ENCODE results near the gene PTGER4.
A peak's percentile ranks its signal among the peaks of the same experiment; 100 is the strongest.

Gene PTGER4

GRCh38 chr5:40669606-40670390 is 9.9 kb upstream of the PTGER4 start:
- no peaks in the 10 kb centered on the region for H3K36me3 ChIP-seq (ENCODE audit: control insufficient read depth in 1 of 2, insufficient read depth in 2 of 2, low read length in 2 of 2)
- H3K27me3 ChIP-seq (ENCODE audit: insufficient read depth, low read length), result no peaks in the 10 kb centered on the region
- no peaks in the 10 kb centered on the region for H3K9me3 ChIP-seq (ENCODE audit: insufficient read depth, low read depth, low read length)
- WGBS (ENCODE audit: extremely low coverage, insufficient coverage, insufficient read length), result no CpG with 5 or more reads among the region's 6 CpGs
- H3K79me1 ChIP-seq (ENCODE audit: low read length), result no peaks in the 10 kb centered on the region
- no peak overlapping the region for H3K4me2 ChIP-seq (ENCODE audit: low read length)
- no peak overlapping the region for H3K23ac ChIP-seq (ENCODE audit: low read length)
- H3K18ac ChIP-seq (ENCODE audit: low read length), result no peak overlapping the region
- H2BK120ac ChIP-seq (ENCODE audit: insufficient read depth, low read length, poor library complexity), result no peak overlapping the region
- H4K8ac ChIP-seq (ENCODE audit: low read depth, low read length), result no peak overlapping the region
- no peak overlapping the region for H2BK5ac ChIP-seq (ENCODE audit: low read depth, low read length, poor library complexity)
- no peak overlapping the region for H4K91ac ChIP-seq (ENCODE audit: low read depth, low read length)
- no peak overlapping the region for H2AK5ac ChIP-seq (ENCODE audit: low read length)
- no peak overlapping the region for H3K9ac ChIP-seq (ENCODE audit: low read length)
- no peaks in the 10 kb centered on the region for H3K79me2 ChIP-seq (ENCODE audit: control insufficient read depth, insufficient read depth, low read length, poor library complexity)
- no peak overlapping the region for H2BK12ac ChIP-seq (ENCODE audit: low read length)
- H3K4ac ChIP-seq (ENCODE audit: low read depth, low read length), result no peak overlapping the region
- H3K4me3 ChIP-seq (ENCODE audit: low read depth, low read length), result no peak overlapping the region
- H3K4me1 ChIP-seq (ENCODE audit: control insufficient read depth in 1 of 2, insufficient read depth in 2 of 2, low read length in 2 of 2), result no peaks in the 10 kb centered on the region
- no peak overlapping the region for H4K12ac ChIP-seq (ENCODE audit: low read depth, low read length)
- no peak overlapping the region for H3K14ac ChIP-seq (ENCODE audit: low read length)
- DNase-seq, result no peak
- H3K27ac ChIP-seq (ENCODE audit: low read depth, low read length), result no peak overlapping the region
- H2AFZ ChIP-seq (ENCODE audit: insufficient read depth, low read length, poor library complexity), result no peak overlapping the region

GRCh38 chr5:40672425-40672824 is 7.3 kb upstream of the PTGER4 start:
- Histone ChIP-seq H3K27ac (ENCODE audit: low read depth, low read length) (no peak overlapping the region), H4K12ac (ENCODE audit: low read depth, low read length) (no peak overlapping the region), H4K91ac (ENCODE audit: low read depth, low read length) (no peak overlapping the region), H3K4me1 (ENCODE audit: control insufficient read depth in 1 of 2, insufficient read depth in 2 of 2, low read length in 2 of 2) (no peaks in the 10 kb centered on the region), H3K79me1 (ENCODE audit: low read length) (no peaks in the 10 kb centered on the region), H3K4me2 (ENCODE audit: low read length) (no peak overlapping the region), H4K8ac (ENCODE audit: low read depth, low read length) (no peak overlapping the region), H2AFZ (ENCODE audit: insufficient read depth, low read length, poor library complexity) (no peak overlapping the region), H2BK5ac (ENCODE audit: low read depth, low read length, poor library complexity) (no peak overlapping the region), H3K9me3 (ENCODE audit: insufficient read depth, low read depth, low read length) (no peaks in the 10 kb centered on the region), H3K18ac (ENCODE audit: low read length) (no peak overlapping the region), H3K79me2 (ENCODE audit: control insufficient read depth, insufficient read depth, low read length, poor library complexity) (no peaks in the 10 kb centered on the region), H3K14ac (ENCODE audit: low read length) (no peak overlapping the region), H3K23ac (ENCODE audit: low read length) (no peak overlapping the region), H3K4ac (ENCODE audit: low read depth, low read length) (no peak overlapping the region), H3K27me3 (ENCODE audit: insufficient read depth, low read length) (no peaks in the 10 kb centered on the region), H2BK12ac (ENCODE audit: low read length) (no peak overlapping the region), H3K4me3 (ENCODE audit: low read depth, low read length) (no peak overlapping the region), H2BK120ac (ENCODE audit: insufficient read depth, low read length, poor library complexity) (no peak overlapping the region), H2AK5ac (ENCODE audit: low read length) (no peak overlapping the region), H3K9ac (ENCODE audit: low read length) (no peak overlapping the region), H3K36me3 (ENCODE audit: control insufficient read depth in 1 of 2, insufficient read depth in 2 of 2, low read length in 2 of 2) (no peaks in the 10 kb centered on the region)
- DNase-seq, result no peak
- no CpG with 5 or more reads among the region's 4 CpGs for WGBS (ENCODE audit: extremely low coverage, insufficient coverage, insufficient read length)

DNA sequence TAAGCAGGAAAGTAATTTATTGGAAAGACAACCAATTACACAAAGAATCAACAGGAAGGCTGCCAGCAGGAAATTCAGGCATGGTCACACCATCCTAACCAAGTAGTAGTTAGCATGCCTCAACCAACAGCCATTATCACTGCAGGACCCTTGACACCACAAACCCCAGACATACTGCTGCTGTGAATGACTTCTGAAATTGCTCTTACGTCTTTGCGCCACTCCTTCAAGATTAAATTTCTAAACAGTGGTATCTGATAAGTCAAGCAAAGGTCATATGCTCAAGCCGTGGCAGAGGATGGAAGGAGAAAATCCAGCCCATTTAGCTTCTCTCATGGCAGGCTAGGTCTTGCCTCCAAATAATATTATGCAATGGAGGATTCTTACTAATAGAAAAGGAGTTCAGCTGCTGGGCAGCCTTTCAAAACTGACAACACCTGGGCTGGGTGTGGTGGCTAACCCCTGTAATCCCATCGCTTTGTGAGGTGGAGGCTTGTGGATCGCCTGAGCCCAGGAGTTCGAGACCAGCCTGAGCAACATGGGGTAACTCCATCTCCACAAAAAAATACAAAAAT is 5.0 kb upstream of the PTGER4 start:
- Histone ChIP-seq H3K4me1 (ENCODE audit: control insufficient read depth in 1 of 2, insufficient read depth in 2 of 2, low read length in 2 of 2) (peaks cover 0 to 2% of the 10 kb centered on the region in 2 experiments), H3K23ac (ENCODE audit: low read length) (no peak overlapping the region), H3K9ac (ENCODE audit: low read length) (no peak overlapping the region), H3K4me3 (ENCODE audit: low read depth, low read length) (no peak overlapping the region), H3K79me2 (ENCODE audit: control insufficient read depth, insufficient read depth, low read length, poor library complexity) (no peaks in the 10 kb centered on the region), H3K14ac (ENCODE audit: low read length) (no peak overlapping the region), H2BK12ac (ENCODE audit: low read length) (no peak overlapping the region), H3K18ac (ENCODE audit: low read length) (no peak overlapping the region), H2AK5ac (ENCODE audit: low read length) (no peak overlapping the region), H4K91ac (ENCODE audit: low read depth, low read length) (no peak overlapping the region), H3K4me2 (ENCODE audit: low read length) (no peak overlapping the region), H2AFZ (ENCODE audit: insufficient read depth, low read length, poor library complexity) (no peak overlapping the region), H4K8ac (ENCODE audit: low read depth, low read length) (no peak overlapping the region), H3K79me1 (ENCODE audit: low read length) (peaks cover 2% of the 10 kb centered on the region), H3K9me3 (ENCODE audit: insufficient read depth, low read depth, low read length) (no peaks in the 10 kb centered on the region), H2BK5ac (ENCODE audit: low read depth, low read length, poor library complexity) (no peak overlapping the region), H2BK120ac (ENCODE audit: insufficient read depth, low read length, poor library complexity) (no peak overlapping the region), H3K27me3 (ENCODE audit: insufficient read depth, low read length) (no peaks in the 10 kb centered on the region), H4K12ac (ENCODE audit: low read depth, low read length) (no peak overlapping the region), H3K4ac (ENCODE audit: low read depth, low read length) (no peak overlapping the region), H3K27ac (ENCODE audit: low read depth, low read length) (no peak overlapping the region), H3K36me3 (ENCODE audit: control insufficient read depth in 1 of 2, insufficient read depth in 2 of 2, low read length in 2 of 2) (no peaks in the 10 kb centered on the region)
- DNase-seq, result no peak
- no CpG with 5 or more reads among the region's 6 CpGs for WGBS (ENCODE audit: extremely low coverage, insufficient coverage, insufficient read length)

DNA sequence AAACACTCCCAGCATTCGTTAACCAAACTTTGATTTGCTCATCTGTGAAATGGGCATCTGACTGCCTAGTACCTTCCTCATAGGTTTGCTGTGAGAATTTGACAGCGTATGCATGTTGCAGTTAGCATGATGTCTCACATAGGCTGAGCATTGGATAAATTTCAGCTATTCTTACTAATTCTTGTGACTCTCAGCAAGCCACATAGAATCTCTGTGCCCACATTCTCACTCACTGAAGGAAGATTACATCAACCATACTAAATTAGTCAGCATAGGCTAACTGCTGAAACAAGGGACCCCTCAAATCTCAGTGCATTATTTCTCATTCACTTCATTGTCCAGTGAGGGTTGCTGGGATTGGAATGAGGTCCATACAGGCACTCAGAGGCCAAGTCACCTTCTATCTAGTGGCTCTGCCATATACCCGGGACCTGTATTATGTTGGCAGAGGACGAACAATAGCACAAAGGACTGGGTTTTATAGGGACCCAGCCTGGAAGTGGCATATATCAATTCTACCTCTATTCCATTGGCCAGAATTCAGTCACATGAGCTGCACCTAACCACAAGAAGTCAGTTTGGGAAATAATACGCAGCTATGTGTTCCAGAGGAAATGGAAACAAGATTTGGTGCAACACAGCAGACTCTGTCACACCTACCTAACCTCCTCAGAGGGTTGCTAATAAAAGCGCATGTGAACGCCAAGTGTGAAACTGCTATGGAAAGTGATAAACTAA is 4.2 kb upstream of the PTGER4 start:
- Histone ChIP-seq H3K79me1 (ENCODE audit: low read length) (peaks cover 2% of the 10 kb centered on the region), H3K36me3 (ENCODE audit: control insufficient read depth in 1 of 2, insufficient read depth in 2 of 2, low read length in 2 of 2) (no peaks in the 10 kb centered on the region), H2BK5ac (ENCODE audit: low read depth, low read length, poor library complexity) (no peak overlapping the region), H4K12ac (ENCODE audit: low read depth, low read length) (no peak overlapping the region), H3K4me2 (ENCODE audit: low read length) (no peak overlapping the region), H3K9ac (ENCODE audit: low read length) (no peak overlapping the region), H4K91ac (ENCODE audit: low read depth, low read length) (no peak overlapping the region), H3K79me2 (ENCODE audit: control insufficient read depth, insufficient read depth, low read length, poor library complexity) (no peaks in the 10 kb centered on the region), H3K9me3 (ENCODE audit: insufficient read depth, low read depth, low read length) (no peaks in the 10 kb centered on the region), H2BK120ac (ENCODE audit: insufficient read depth, low read length, poor library complexity) (no peak overlapping the region), H4K8ac (ENCODE audit: low read depth, low read length) (no peak overlapping the region), H3K27me3 (ENCODE audit: insufficient read depth, low read length) (peaks cover 4% of the 10 kb centered on the region), H3K27ac (ENCODE audit: low read depth, low read length) (no peak overlapping the region), H3K4me1 (ENCODE audit: control insufficient read depth in 1 of 2, insufficient read depth in 2 of 2, low read length in 2 of 2) (peaks cover 0 to 8% of the 10 kb centered on the region in 2 experiments), H3K18ac (ENCODE audit: low read length) (no peak overlapping the region), H3K4ac (ENCODE audit: low read depth, low read length) (no peak overlapping the region), H3K14ac (ENCODE audit: low read length) (no peak overlapping the region), H3K4me3 (ENCODE audit: low read depth, low read length) (no peak overlapping the region), H3K23ac (ENCODE audit: low read length) (peak overlapping the region; percentile 17), H2AFZ (ENCODE audit: insufficient read depth, low read length, poor library complexity) (no peak overlapping the region), H2AK5ac (ENCODE audit: low read length) (no peak overlapping the region), H2BK12ac (ENCODE audit: low read length) (no peak overlapping the region)
- WGBS (ENCODE audit: extremely low coverage, insufficient coverage, insufficient read length), result no CpG with 5 or more reads among the region's 7 CpGs
- no peak for DNase-seq

All from trophoblast cell (in vitro differentiated cells and primary cell).